K562 (cell line): ENCODE results near the gene CHST8. TPM values are rescaled to one million over a fixed set of nuclear protein-coding genes. Genes with fewer than 3 reads are reported as not detected.

Source experiments
- ATAC-seq: fragments of 200-7000 bp; cut with Tn5 transposase; 3 replicates; pipeline ENCODE4 v1.9.1; 2020; ENCODE audit warnings: moderate library complexity
- BruUV-seq: library from RNA; stranded (reverse); fragments of 400-500 nt; replicated peaks from 2 replicates; lab custom pipeline; 2021; lab: Mats Ljungman, UMichigan
- CTCF ChIA-PET: fragments of 300-600 bp; formaldehyde crosslinking; extraction: SDS; loops from one replicate; lab custom pipeline; 2021; ENCODE audit warnings: low intra/inter-chr PET ratio; lab: Yijun Ruan, JAX
- POLR2A ChIA-PET: fragments of 300-600, 350-650 bp; sonication (Branson Sonifier 250); formaldehyde crosslinking; extraction: SDS; loops from one replicate; lab custom pipeline; 2021; ENCODE audit warnings: antibody characterized with exemption, inconsistent platforms; lab: Yijun Ruan, JAX
- DNase-seq, 4 experiments: peaks; one replicate each; pipeline versions ENCODE4 v3.0.0 to v3.0.0-alpha.2; 2011 to 2018; ENCODE audit warnings: low spot score in 3 of 4, mixed read lengths in 3 of 4; ENCODE audit errors: extremely low read depth in 1 of 4
- FAIRE-seq: peaks from 2 replicates; lab custom pipeline; 2011; peaks lifted over from hg19 to GRCh38; lab: Jason Lieb, UNC
- H2AFZ ChIP-seq: 2 replicates; pipeline ENCODE4 v1.6.0; 2011; ENCODE audit warnings: low read depth, low read length, control low read depth, inconsistent platforms
- H3K27ac ChIP-seq: fragments of 200-600 bp; 3 replicates; pipeline ENCODE4 v1.8.0; 2011; ENCODE audit warnings: low read depth, mild to moderate bottlenecking, control low read depth, inconsistent platforms, low read length, moderate library complexity, mixed read lengths; ENCODE audit errors: extremely low read depth
- H3K27me3 ChIP-seq, 2 experiments: fragments of 300-600 bp in 1 of 2; 2 replicates in 1 of 2; 3 replicates in 1 of 2; pipeline versions ENCODE4 v1.6.0 to v1.8.0; 2011; ENCODE audit warnings: inconsistent platforms in 2 of 2, low read length in 2 of 2, mild to moderate bottlenecking in 1 of 2, mixed read lengths in 1 of 2, moderate library complexity in 1 of 2; ENCODE audit not compliant: control insufficient read depth in 2 of 2, insufficient read depth in 2 of 2
- H3K36me3 ChIP-seq: fragments of 300-600 bp; 3 replicates; pipeline ENCODE4 v1.8.0; 2011; ENCODE audit warnings: mild to moderate bottlenecking, low read length, inconsistent platforms; ENCODE audit not compliant: control insufficient read depth, insufficient read depth
- H3K4me1 ChIP-seq, 2 experiments: fragments of 200-600 bp in 1 of 2; replicated peaks in 1 of 2; 2 replicates in 1 of 2; 3 replicates in 1 of 2; pipeline versions ENCODE4 v1.5.1 to v1.8.0; 2011; ENCODE audit warnings: inconsistent platforms in 2 of 2, low read length in 2 of 2, mild to moderate bottlenecking in 1 of 2, mixed read lengths in 1 of 2, moderate library complexity in 1 of 2; ENCODE audit not compliant: control insufficient read depth in 2 of 2, insufficient read depth in 2 of 2
- H3K4me2 ChIP-seq: 2 replicates; pipeline ENCODE4 v1.6.1; 2011; ENCODE audit warnings: low read length, control low read depth, inconsistent platforms, mixed read lengths; ENCODE audit not compliant: insufficient read depth
- H3K4me3 ChIP-seq: fragments of 200-600 bp; sonication (generic), shearing (Covaris generic); 2 replicates; pipeline ENCODE4 v1.5.1; 2016; ENCODE audit warnings: control low read depth, inconsistent platforms
- H3K79me2 ChIP-seq: fragments of 200-600 bp; 3 replicates; pipeline ENCODE4 v1.8.0; 2011; ENCODE audit warnings: low read length, inconsistent platforms; ENCODE audit not compliant: control insufficient read depth, insufficient read depth
- H3K9ac ChIP-seq, 2 experiments: 2 replicates each; pipeline versions ENCODE4 v1.6.0 to v1.6.1; 2011; ENCODE audit warnings: low read depth in 2 of 2, low read length in 2 of 2, control low read depth in 1 of 2, inconsistent platforms in 1 of 2, mild to moderate bottlenecking in 1 of 2, mixed read lengths in 1 of 2; ENCODE audit not compliant: insufficient read depth in 1 of 2
- H3K9me1 ChIP-seq: one replicate; pipeline ENCODE4 v1.6.0; 2011; ENCODE audit warnings: inconsistent platforms, mild to moderate bottlenecking, low read length, moderate library complexity; ENCODE audit not compliant: control insufficient read depth, insufficient read depth
- H3K9me3 ChIP-seq: replicated peaks from 2 replicates; pipeline ENCODE4 v1.5.1; 2011; ENCODE audit warnings: low read depth, low read length, inconsistent platforms; ENCODE audit not compliant: control insufficient read depth, insufficient read depth
- H4K20me1 ChIP-seq: replicated peaks from 2 replicates; pipeline ENCODE4 v1.6.1; 2011; ENCODE audit warnings: low read length, inconsistent platforms, mixed read lengths; ENCODE audit not compliant: control insufficient read depth, insufficient read depth
- C11orf30 ChIP-seq: fragments of 450-650 bp; IDR thresholded peaks from 2 replicates; pipeline ENCODE4 v1.6.1; 2016; ENCODE audit warnings: low read depth, mild to moderate bottlenecking
- CBFA2T3 ChIP-seq: fragments of 450-650 bp; IDR thresholded peaks from 2 replicates; pipeline ENCODE4 v1.6.1; 2017
- E2F3 ChIP-seq: fragments of 250-450 bp; sonication (Bioruptor Pico); IDR thresholded peaks from 2 replicates; pipeline ENCODE4 v1.4.0; 2020; ENCODE audit warnings: mild to moderate bottlenecking
- IRF1 ChIP-seq: sonication (generic); formaldehyde crosslinking; IDR thresholded peaks from 2 replicates; pipeline ENCODE4 v1.8.0; 2022; ENCODE audit warnings: missing genetic modification reagents, mild to moderate bottlenecking, borderline replicate concordance
- POU5F1 ChIP-seq: fragments of 150-350 bp; IDR thresholded peaks from 2 replicates; pipeline ENCODE4 v1.6.1; 2014; ENCODE audit warnings: borderline replicate concordance, low read length, low read depth, mild to moderate bottlenecking; ENCODE audit not compliant: partially characterized antibody
- ZNF589 ChIP-seq: fragments of 200-800 bp; sonication (Bioruptor generic); IDR thresholded peaks from 2 replicates; pipeline ENCODE4 v1.6.1; 2016; ENCODE audit warnings: low read depth, missing genetic modification characterization, missing compliant biosample characterization
- ZNF717 ChIP-seq: fragments of 250-450 bp; sonication (Bioruptor Pico); IDR thresholded peaks from 2 replicates; pipeline ENCODE4 v1.5.0; 2021
- WGBS: fragments of 100-300 bp; shearing (Covaris generic); methylation state at CpG from one replicate; pipeline ENCODE4 v1.1.6; 2016; ENCODE audit warnings: low coverage, mixed read lengths; ENCODE audit not compliant: insufficient coverage; ENCODE audit errors: missing lambda C conversion rate; 5-methylcytosine and 5-hydroxymethylcytosine counted together
- in situ Hi-C: fragments of 300-500 bp; cut with MboI; formaldehyde crosslinking; loops from 4 replicates; pipeline ENCODE4 v1.15.0; 2018; ENCODE audit warnings: inconsistent platforms, mixed read lengths
- intact Hi-C: fragments of 100-400 bp; cut with micrococcal nuclease; formaldehyde crosslinking; loops from 2 replicates; pipeline ENCODE4 v1.14.2; 2022
- polyA plus RNA-seq, 8 experiments: library from polyadenylated mRNA; depleted of rRNA in 4 of 8; stranded (reverse) in 5 of 8; unstranded in 3 of 8; fragments of >200 nt; fragmentation: Nextera tagmentation in 2 of 8; fragmentation: Illumina TruSeq in 1 of 8; extraction: Ambion mirVana in 2 of 8; extraction: Trizol in 1 of 8; gene quantifications; 2 replicates each; pipeline versions ENCODE4 v1.2.1 to v1.2.3, GENCODE V29; 2011 to 2014; ENCODE audit warnings: inconsistent platforms in 1 of 8, missing spikeins in 1 of 8
- total RNA-seq, 7 experiments: library from RNA; depleted of rRNA in 6 of 7; stranded (reverse); fragments of >200 nt in 6 of 7; fragmentation: Illumina TruSeq in 2 of 7; extraction: Trizol in 2 of 7; gene quantifications; 2 replicates each; pipeline versions ENCODE4 v1.2.1 to v1.2.3, GENCODE V29; 2011 to 2021; ENCODE audit warnings: low replicate concordance in 1 of 7

CHST8 gene
- total and polyA plus RNA-seq, 9 of the 15 experiments (the other 6 are each of a cell fraction or from before 2014, with no cell fraction given), result 0.11 TPM; not detected in 8

GRCh38 chr19:33702606-33703437 lies 81.1 kb downstream of the CHST8 start:
- TF ChIP-seq E2F3 (CRISPR knock-in tag) (no peak), C11orf30 (no peak), POU5F1 (no peak), IRF1 (CRISPR knock-in tag) (no peak), ZNF589 (no peak), ZNF717 (CRISPR knock-in tag) (no peak), CBFA2T3 (no peak)
- ATAC-seq, result no peak
- BruUV-seq, result no TSS peak
- ChIA-PET POLR2A (interaction anchor here (1.1 kb wide), 1 partner anchor 15 kb away, joined by 3 read pairs; no protein-coding TSS in a partner anchor), CTCF (no interaction called here)
- no peak overlapping the region for H3K4me3 ChIP-seq
- in situ Hi-C loops, result no loop called here
- no peak for DNase-seq
- H3K27ac ChIP-seq, result no peak overlapping the region
- 1% methylated on average over 19 of the region's 21 CpGs for WGBS
- H3K9ac ChIP-seq, result no peak overlapping the region
- H4K20me1 ChIP-seq, result no peaks in the 10 kb centered on the region
- FAIRE-seq, result no peak
- no peaks in the 10 kb centered on the region for H3K79me2 ChIP-seq
- H3K4me1 ChIP-seq, result no peaks in the 10 kb centered on the region
- H3K27me3 ChIP-seq, result peaks cover 2 to 41% of the 10 kb centered on the region in 2 experiments; a peak in 4 of 5 replicates
- intact Hi-C loops, result no loop called here
- no peak overlapping the region for H3K4me2 ChIP-seq
- H3K9me1 ChIP-seq, result peaks cover 2% of the 10 kb centered on the region
- H3K9me3 ChIP-seq, result no peaks in the 10 kb centered on the region
- H2AFZ ChIP-seq, result no peak overlapping the region
- no peaks in the 10 kb centered on the region for H3K36me3 ChIP-seq
